ENCODE data around the gene PRRX1.

Gene PRRX1

DNA sequence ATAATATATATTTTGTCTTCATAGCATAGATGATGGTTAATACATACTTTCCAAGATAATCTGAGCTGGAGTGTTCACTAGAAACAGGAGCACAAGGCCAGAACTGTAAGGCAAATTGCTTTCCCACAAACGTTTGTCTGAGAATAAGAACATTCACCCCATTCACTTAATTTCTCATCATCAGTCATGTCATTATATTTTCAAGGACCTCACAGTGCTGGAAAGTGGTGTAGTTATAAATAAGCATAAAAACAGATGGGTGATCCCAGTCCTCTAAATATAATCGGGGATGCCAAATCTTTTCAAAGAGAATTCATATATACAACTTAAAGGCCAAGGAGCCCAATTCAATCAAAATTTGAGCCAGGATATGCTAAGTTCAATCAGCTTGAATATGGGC is 8.4 kb downstream of the PRRX1 start:
- no CpG with 5 or more reads among the region's 2 CpGs for WGBS (ENCODE audit: extremely low coverage, insufficient coverage, low lambda C conversion rate)

GRCh38 chr1:170674239-170674638 is 10.3 kb downstream of the PRRX1 start:
- Histone ChIP-seq H3K18ac (ENCODE audit: low read length) (no peak overlapping the region), H3K4me1 (ENCODE audit: control insufficient read depth, low read depth, low read length) (no peaks in the 10 kb centered on the region), H4K8ac (ENCODE audit: low read depth, low read length) (no peak overlapping the region), H3K4me2 (ENCODE audit: low read length) (no peak overlapping the region), H3K4ac (ENCODE audit: low read depth, low read length) (no peak overlapping the region), H2BK120ac (ENCODE audit: low read depth, low read length) (no peak overlapping the region), H2AK5ac (ENCODE audit: low read length) (no peak overlapping the region), H3K56ac (ENCODE audit: low read length) (no peak overlapping the region), H3K9ac (ENCODE audit: low read length) (no peak overlapping the region), H3K79me1 (ENCODE audit: low read length) (no peaks in the 10 kb centered on the region), H3K4me3 (ENCODE audit: low read length) (no peak overlapping the region), H3K27me3 (ENCODE audit: insufficient read depth, low read length, poor library complexity) (peaks cover 19% of the 10 kb centered on the region), H3K79me2 (ENCODE audit: control insufficient read depth, insufficient read depth, low read length) (no peaks in the 10 kb centered on the region), H3K23ac (ENCODE audit: low read length) (no peak overlapping the region), H2BK5ac (ENCODE audit: low read length) (no peak overlapping the region), H2BK15ac (replicated peaks; ENCODE audit: low read depth) (no peak overlapping the region), H4K5ac (ENCODE audit: low read length) (no peak overlapping the region), H3K27ac (ENCODE audit: low read depth, low read length) (no peak overlapping the region), H3K36me3 (ENCODE audit: control insufficient read depth, insufficient read depth, low read length) (no peaks in the 10 kb centered on the region)
- DNase-seq, result no peak
- WGBS (ENCODE audit: extremely low coverage, insufficient coverage, low lambda C conversion rate), result no CpG with 5 or more reads among the region's 3 CpGs

More for the DNA sequence above, 8.4 kb downstream of the PRRX1 start:
- H3K4me2 ChIP-seq (ENCODE audit: low read length), result no peak overlapping the region
- no peaks in the 10 kb centered on the region for H3K79me1 ChIP-seq (ENCODE audit: low read length)
- no peak overlapping the region for H3K9ac ChIP-seq (ENCODE audit: low read length)
- H3K56ac ChIP-seq (ENCODE audit: low read length), result no peak overlapping the region
- H3K18ac ChIP-seq (ENCODE audit: low read length), result no peak overlapping the region
- H3K27me3 ChIP-seq (ENCODE audit: insufficient read depth, low read length, poor library complexity), result peaks cover 36% of the 10 kb centered on the region
- H4K5ac ChIP-seq (ENCODE audit: low read length), result no peak overlapping the region
- H3K4ac ChIP-seq (ENCODE audit: low read depth, low read length), result no peak overlapping the region
- no peaks in the 10 kb centered on the region for H3K4me1 ChIP-seq (ENCODE audit: control insufficient read depth, low read depth, low read length)
- no peak overlapping the region for H3K4me3 ChIP-seq (ENCODE audit: low read length)
- no peak overlapping the region for H3K23ac ChIP-seq (ENCODE audit: low read length)
- H2AK5ac ChIP-seq (ENCODE audit: low read length), result no peak overlapping the region
- no peak overlapping the region for H3K27ac ChIP-seq (ENCODE audit: low read depth, low read length)
- H2BK5ac ChIP-seq (ENCODE audit: low read length), result no peak overlapping the region
- no peaks in the 10 kb centered on the region for H3K79me2 ChIP-seq (ENCODE audit: control insufficient read depth, insufficient read depth, low read length)
- DNase-seq, result no peak
- H3K36me3 ChIP-seq (ENCODE audit: control insufficient read depth, insufficient read depth, low read length), result no peaks in the 10 kb centered on the region
- H2BK15ac ChIP-seq (replicated peaks; ENCODE audit: low read depth), result no peak overlapping the region
- no peak overlapping the region for H2BK120ac ChIP-seq (ENCODE audit: low read depth, low read length)
- no peak overlapping the region for H4K8ac ChIP-seq (ENCODE audit: low read depth, low read length)

GRCh38 chr1:170674986-170675385 is 11.1 kb downstream of the PRRX1 start:
- DNase-seq, result no peak
- no peak overlapping the region for H3K4ac ChIP-seq (ENCODE audit: low read depth, low read length)
- H4K8ac ChIP-seq (ENCODE audit: low read depth, low read length), result no peak overlapping the region
- H3K9ac ChIP-seq (ENCODE audit: low read length), result no peak overlapping the region
- H2BK120ac ChIP-seq (ENCODE audit: low read depth, low read length), result no peak overlapping the region
- no peak overlapping the region for H2BK5ac ChIP-seq (ENCODE audit: low read length)
- H3K4me3 ChIP-seq (ENCODE audit: low read length), result no peak overlapping the region
- no peaks in the 10 kb centered on the region for H3K4me1 ChIP-seq (ENCODE audit: control insufficient read depth, low read depth, low read length)
- peaks cover 12% of the 10 kb centered on the region for H3K27me3 ChIP-seq (ENCODE audit: insufficient read depth, low read length, poor library complexity)
- no peaks in the 10 kb centered on the region for H3K36me3 ChIP-seq (ENCODE audit: control insufficient read depth, insufficient read depth, low read length)
- no peak overlapping the region for H2AK5ac ChIP-seq (ENCODE audit: low read length)
- H3K27ac ChIP-seq (ENCODE audit: low read depth, low read length), result no peak overlapping the region
- no peaks in the 10 kb centered on the region for H3K79me2 ChIP-seq (ENCODE audit: control insufficient read depth, insufficient read depth, low read length)
- H3K18ac ChIP-seq (ENCODE audit: low read length), result no peak overlapping the region
- H2BK15ac ChIP-seq (replicated peaks; ENCODE audit: low read depth), result no peak overlapping the region
- no CpG with 5 or more reads among the region's 1 CpG for WGBS (ENCODE audit: extremely low coverage, insufficient coverage, low lambda C conversion rate)
- no peak overlapping the region for H3K23ac ChIP-seq (ENCODE audit: low read length)
- H4K5ac ChIP-seq (ENCODE audit: low read length), result no peak overlapping the region
- H3K56ac ChIP-seq (ENCODE audit: low read length), result no peak overlapping the region
- H3K79me1 ChIP-seq (ENCODE audit: low read length), result no peaks in the 10 kb centered on the region
- no peak overlapping the region for H3K4me2 ChIP-seq (ENCODE audit: low read length)

DNA sequence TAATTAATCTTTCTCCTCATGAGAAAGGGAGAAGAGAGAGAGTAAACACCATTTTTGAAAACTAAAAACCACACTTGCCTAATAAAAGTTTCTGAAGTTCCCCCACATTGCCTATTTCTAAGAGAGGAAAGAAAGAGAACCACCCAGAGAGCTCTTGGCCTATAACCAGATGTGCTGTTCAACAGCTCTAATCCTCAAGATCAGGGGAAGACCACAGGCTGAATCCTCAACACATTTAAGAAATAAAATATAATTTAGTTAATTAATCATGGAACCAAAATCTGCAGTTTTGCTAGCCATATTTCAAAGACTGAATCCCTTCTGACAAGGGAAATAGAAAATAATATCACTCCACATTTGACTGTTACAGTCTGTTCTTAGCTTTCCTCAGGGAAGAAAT is 11.9 kb downstream of the PRRX1 start:
- Histone ChIP-seq H3K27ac (ENCODE audit: low read depth, low read length) (no peak overlapping the region), H4K8ac (ENCODE audit: low read depth, low read length) (no peak overlapping the region)

DNA sequence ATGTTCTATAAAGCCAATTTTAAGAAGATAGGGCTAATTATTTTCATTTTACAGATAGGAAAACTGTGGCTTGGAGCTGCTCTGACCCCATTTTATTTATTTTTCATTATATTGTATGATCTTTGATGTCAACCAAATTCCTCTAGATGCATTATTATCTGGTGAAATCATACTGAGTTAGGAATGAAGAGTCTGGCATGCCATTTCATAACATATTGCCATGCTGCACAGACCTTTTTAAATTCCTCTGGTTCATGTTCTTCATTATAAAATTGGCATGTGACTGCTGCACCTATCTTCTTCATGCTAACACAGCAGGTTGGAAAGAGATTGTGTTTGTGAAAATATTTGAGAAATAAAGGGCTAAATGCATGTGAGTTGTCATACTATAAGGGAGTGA is 12.7 kb downstream of the PRRX1 start:
- Histone ChIP-seq H3K56ac (ENCODE audit: low read length) (no peak overlapping the region), H3K4me1 (ENCODE audit: control insufficient read depth, low read depth, low read length) (no peaks in the 10 kb centered on the region), H2AK5ac (ENCODE audit: low read length) (no peak overlapping the region), H3K36me3 (ENCODE audit: control insufficient read depth, insufficient read depth, low read length) (no peaks in the 10 kb centered on the region), H3K27me3 (ENCODE audit: insufficient read depth, low read length, poor library complexity) (no peaks in the 10 kb centered on the region), H3K27ac (ENCODE audit: low read depth, low read length) (no peak overlapping the region), H2BK15ac (replicated peaks; ENCODE audit: low read depth) (no peak overlapping the region), H3K4me3 (ENCODE audit: low read length) (no peak overlapping the region), H4K8ac (ENCODE audit: low read depth, low read length) (no peak overlapping the region), H3K4me2 (ENCODE audit: low read length) (no peak overlapping the region), H4K5ac (ENCODE audit: low read length) (no peak overlapping the region), H3K79me1 (ENCODE audit: low read length) (no peaks in the 10 kb centered on the region), H2BK120ac (ENCODE audit: low read depth, low read length) (no peak overlapping the region), H3K18ac (ENCODE audit: low read length) (no peak overlapping the region), H2BK5ac (ENCODE audit: low read length) (no peak overlapping the region), H3K4ac (ENCODE audit: low read depth, low read length) (no peak overlapping the region), H3K79me2 (ENCODE audit: control insufficient read depth, insufficient read depth, low read length) (no peaks in the 10 kb centered on the region), H3K9ac (ENCODE audit: low read length) (no peak overlapping the region), H3K23ac (ENCODE audit: low read length) (no peak overlapping the region)
- no peak for DNase-seq

More for the DNA sequence above, 11.9 kb downstream of the PRRX1 start:
- no peak overlapping the region for H3K18ac ChIP-seq (ENCODE audit: low read length)
- H2AK5ac ChIP-seq (ENCODE audit: low read length), result no peak overlapping the region
- H3K79me2 ChIP-seq (ENCODE audit: control insufficient read depth, insufficient read depth, low read length), result no peaks in the 10 kb centered on the region
- no peaks in the 10 kb centered on the region for H3K4me1 ChIP-seq (ENCODE audit: control insufficient read depth, low read depth, low read length)
- H3K27me3 ChIP-seq (ENCODE audit: insufficient read depth, low read length, poor library complexity), result peaks cover 3% of the 10 kb centered on the region
- H3K79me1 ChIP-seq (ENCODE audit: low read length), result no peaks in the 10 kb centered on the region
- H3K4ac ChIP-seq (ENCODE audit: low read depth, low read length), result no peak overlapping the region
- H3K4me3 ChIP-seq (ENCODE audit: low read length), result no peak overlapping the region
- no peak overlapping the region for H3K23ac ChIP-seq (ENCODE audit: low read length)
- no peak overlapping the region for H3K4me2 ChIP-seq (ENCODE audit: low read length)
- no peak for DNase-seq
- H3K9ac ChIP-seq (ENCODE audit: low read length), result no peak overlapping the region
- H2BK15ac ChIP-seq (replicated peaks; ENCODE audit: low read depth), result no peak overlapping the region
- no peak overlapping the region for H3K56ac ChIP-seq (ENCODE audit: low read length)
- H2BK5ac ChIP-seq (ENCODE audit: low read length), result no peak overlapping the region
- H3K36me3 ChIP-seq (ENCODE audit: control insufficient read depth, insufficient read depth, low read length), result no peaks in the 10 kb centered on the region
- no peak overlapping the region for H2BK120ac ChIP-seq (ENCODE audit: low read depth, low read length)
- H4K5ac ChIP-seq (ENCODE audit: low read length), result no peak overlapping the region

DNA sequence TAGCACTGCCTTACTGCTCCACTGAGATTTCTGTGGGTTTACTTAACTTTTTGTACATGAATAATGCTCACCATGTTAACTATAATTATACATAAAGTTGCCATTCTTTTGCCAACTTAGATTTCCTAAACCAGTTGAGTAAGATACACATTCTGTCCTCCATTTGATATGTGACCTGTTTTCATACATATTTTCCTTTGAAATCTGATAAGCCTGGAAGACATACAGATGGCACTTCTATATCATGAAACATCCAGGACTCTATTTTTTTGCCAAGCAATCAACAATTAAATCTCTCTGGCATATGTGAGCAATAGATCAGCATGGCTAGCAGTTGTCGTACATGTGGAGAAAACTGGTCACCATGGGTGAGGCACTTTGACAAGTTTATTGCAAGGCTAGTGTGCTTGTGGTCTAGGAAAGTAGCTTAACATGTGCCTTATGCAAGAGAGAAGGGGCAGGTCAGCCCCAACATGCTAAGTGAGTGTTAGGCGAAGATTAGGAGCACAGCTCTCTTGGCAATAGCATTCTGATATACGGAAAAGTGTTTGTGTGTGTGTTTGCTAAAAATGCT is 14.2 kb downstream of the PRRX1 start:
- Histone ChIP-seq H3K27ac (ENCODE audit: low read depth, low read length) (no peak overlapping the region), H3K18ac (ENCODE audit: low read length) (no peak overlapping the region), H4K8ac (ENCODE audit: low read depth, low read length) (no peak overlapping the region), H3K9ac (ENCODE audit: low read length) (no peak overlapping the region), H2BK5ac (ENCODE audit: low read length) (no peak overlapping the region), H3K4me2 (ENCODE audit: low read length) (no peak overlapping the region), H3K36me3 (ENCODE audit: control insufficient read depth, insufficient read depth, low read length) (no peaks in the 10 kb centered on the region), H2BK15ac (replicated peaks; ENCODE audit: low read depth) (no peak overlapping the region), H3K56ac (ENCODE audit: low read length) (no peak overlapping the region), H3K79me2 (ENCODE audit: control insufficient read depth, insufficient read depth, low read length) (no peaks in the 10 kb centered on the region), H3K4ac (ENCODE audit: low read depth, low read length) (no peak overlapping the region), H3K79me1 (ENCODE audit: low read length) (no peaks in the 10 kb centered on the region), H4K5ac (ENCODE audit: low read length) (no peak overlapping the region), H2BK120ac (ENCODE audit: low read depth, low read length) (no peak overlapping the region), H3K27me3 (ENCODE audit: insufficient read depth, low read length, poor library complexity) (no peaks in the 10 kb centered on the region), H3K4me1 (ENCODE audit: control insufficient read depth, low read depth, low read length) (no peaks in the 10 kb centered on the region), H3K4me3 (ENCODE audit: low read length) (no peak overlapping the region), H2AK5ac (ENCODE audit: low read length) (no peak overlapping the region), H3K23ac (ENCODE audit: low read length) (no peak overlapping the region)
- no CpG with 5 or more reads among the region's 3 CpGs for WGBS (ENCODE audit: extremely low coverage, insufficient coverage, low lambda C conversion rate)
- DNase-seq, result no peak
